ENCODE measurements around the gene HMGCS2. TPM values are rescaled to one million over a fixed set of nuclear protein-coding genes. Genes with fewer than 3 reads are reported as not detected.

The HMGCS2 gene
- total and polyA plus RNA-seq, 7 experiments from 2014 or later = not detected

DNA sequence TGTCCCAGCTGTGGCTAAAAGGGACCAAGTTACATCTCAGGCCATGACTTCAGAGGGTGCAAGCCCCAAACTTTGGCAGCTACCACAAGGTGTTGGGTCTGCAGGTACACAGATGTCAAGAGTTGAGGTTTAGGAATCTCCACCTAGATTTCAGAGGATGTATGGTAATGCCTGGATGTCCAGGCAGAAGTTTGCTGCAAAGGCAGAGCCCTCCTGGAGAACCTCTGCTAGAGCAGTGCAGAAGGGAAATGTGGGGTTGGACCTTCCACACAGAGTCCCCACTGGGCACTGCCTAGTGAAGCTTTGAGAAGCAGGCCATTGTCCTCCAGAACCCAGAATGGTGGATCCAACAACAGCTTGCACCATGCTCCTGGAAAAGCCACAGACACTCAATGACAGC is 67.0 kb downstream of the HMGCS2 start:
- ChIA-PET CTCF (no interaction called here), POLR2A (no interaction called here)
- Mint-ChIP-seq H3K4me3 (no peak overlapping the region), H3K9me3 (peaks cover 8 to 35% (median 23%) of the 10 kb centered on the region in 11 donors), H3K27ac (no peak overlapping the region), H3K27me3 (peaks cover 27 to 48% (median 37%) of the 10 kb centered on the region in 5 donors), H3K36me3 (peaks cover 0 to 24% (median 8%) of the 10 kb centered on the region in 5 donors), H3K4me1 (no peaks in the 10 kb centered on the region)
- DNase-seq (no peak), ATAC-seq (no peak)
- H3K27me3 ChIP-seq (ENCODE audit: control insufficient read depth in 2 of 2, insufficient read depth in 2 of 2, low read length in 2 of 2) = no peaks in the 10 kb centered on the region
- H3K4me3 ChIP-seq (ENCODE audit: low read length) = no peak overlapping the region
- H3K9me3 ChIP-seq (ENCODE audit: control insufficient read depth in 2 of 3, low read length in 3 of 3) = peaks cover 0 to 6% (median 0%) of the 10 kb centered on the region in 3 experiments
- no peaks in the 10 kb centered on the region for H3K36me3 ChIP-seq (ENCODE audit: control insufficient read depth in 2 of 3, insufficient read depth in 3 of 3, low read length in 3 of 3)
- H3K27ac ChIP-seq (ENCODE audit: low read depth, low read length) = no peak overlapping the region
- intact Hi-C loops (cut with micrococcal nuclease) = no loop called here
- no peaks in the 10 kb centered on the region for H3K4me1 ChIP-seq (ENCODE audit: control insufficient read depth in 2 of 2, insufficient read depth in 2 of 2, low read length in 2 of 2)

DNA sequence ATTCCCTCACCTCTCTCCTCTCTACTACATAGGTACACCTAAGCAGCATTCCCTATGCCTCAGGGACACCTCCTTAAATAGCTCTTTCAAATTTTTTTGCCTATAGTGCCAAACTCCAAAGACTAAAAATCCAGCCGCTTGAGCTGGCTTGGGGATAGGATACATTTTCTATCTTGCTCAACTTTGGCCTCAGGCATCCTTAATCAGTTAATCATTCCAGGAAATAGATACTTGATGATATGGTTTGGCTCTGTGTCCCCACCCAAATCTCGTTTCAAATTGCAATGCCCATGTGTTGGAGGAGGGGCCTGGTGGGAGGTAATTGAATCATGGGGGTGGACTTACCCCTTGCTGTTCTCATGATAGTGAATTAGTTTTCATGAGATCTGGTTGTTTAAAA is 68.4 kb downstream of the HMGCS2 start:
- Histone ChIP-seq H3K9me3 (ENCODE audit: control insufficient read depth in 2 of 3, low read length in 3 of 3) (peaks cover 0 to 6% (median 0%) of the 10 kb centered on the region in 3 experiments), H3K4me3 (ENCODE audit: low read length) (no peak overlapping the region), H3K27ac (ENCODE audit: low read depth, low read length) (no peak overlapping the region), H3K36me3 (ENCODE audit: control insufficient read depth in 2 of 3, insufficient read depth in 3 of 3, low read length in 3 of 3) (no peaks in the 10 kb centered on the region), H3K27me3 (ENCODE audit: control insufficient read depth in 2 of 2, insufficient read depth in 2 of 2, low read length in 2 of 2) (no peaks in the 10 kb centered on the region), H3K4me1 (ENCODE audit: control insufficient read depth in 2 of 2, insufficient read depth in 2 of 2, low read length in 2 of 2) (no peaks in the 10 kb centered on the region)
- Mint-ChIP-seq H3K4me1 (no peaks in the 10 kb centered on the region), H3K27me3 (peaks cover 27 to 51% (median 39%) of the 10 kb centered on the region in 5 donors), H3K4me3 (no peak overlapping the region), H3K36me3 (peaks cover 0 to 28% (median 8%) of the 10 kb centered on the region in 5 donors), H3K9me3 (peaks cover 11 to 36% (median 21%) of the 10 kb centered on the region in 11 donors), H3K27ac (no peak overlapping the region)
- ATAC-seq (no peak), DNase-seq (no peak)
- ChIA-PET POLR2A (no interaction called here), CTCF (no interaction called here)
- intact Hi-C loops (cut with micrococcal nuclease) = no loop called here

Other genes starting within 250 kb of the HMGCS2 start
- 1 to 10 TPM in 1 of 5 experiments, under 1 TPM in 4; 0.08 to 2.1 (median 0.24) TPM for gene ZNF697, start 120.6 kb downstream of the HMGCS2 start, total RNA-seq
- not detected for gene ZNF697, start 120.6 kb downstream of the HMGCS2 start, polyA plus RNA-seq
- 10 to 100 TPM in 3 of 5 experiments, 1 to 10 TPM in 2; 6.9 to 79.5 (median 13.3) TPM for gene PHGDH, start 57.0 kb downstream of the HMGCS2 start, total RNA-seq
- gene PHGDH, start 57.0 kb downstream of the HMGCS2 start, polyA plus RNA-seq = 10 to 100 TPM; 20.4 to 25.7 TPM
- gene REG4, start 42.6 kb upstream of the HMGCS2 start, total RNA-seq = 1 to 10 TPM in 3 of 5 experiments, under 1 TPM in 1, not detected in 1; 0.37 to 4.9 (median 3.5) TPM
- 1 to 10 TPM; 4.5 to 9.8 TPM for gene REG4, start 42.6 kb upstream of the HMGCS2 start, polyA plus RNA-seq
- gene ADAM30, start 127.6 kb upstream of the HMGCS2 start, total RNA-seq = not detected
- gene ADAM30, start 127.6 kb upstream of the HMGCS2 start, polyA plus RNA-seq = under 1 TPM in 1 of 2 donors, not detected in 1; 0.20 TPM

Data from naive thymus-derived CD4-positive, alpha-beta T cell (primary cell).